Vagina (tissue), 2 donors: ENCODE measurements around the gene CD79A.

Experiments
- POLR2A ChIP-seq, 2 donors: fragments of 450-650 bp; IDR thresholded peaks; one replicate each; pipeline ENCODE4 v1.6.1; 2017; ENCODE audit warnings: antibody characterized with exemption in 2 of 2, mild to moderate bottlenecking in 2 of 2, moderate library complexity in 2 of 2
- TF ChIP-seq, protein P1 (sequence below), 3 experiments: fragments of 450-650 bp in 2 of 3; fragments of 200-600 bp in 1 of 3; sonication (generic) in 1 of 3; IDR thresholded peaks; one replicate each; pipeline ENCODE4 v1.5.1; 2017 to 2019; ENCODE audit warnings: antibody characterized with exemption in 3 of 3, mild to moderate bottlenecking in 2 of 3, moderate library complexity in 2 of 3

DNA sequence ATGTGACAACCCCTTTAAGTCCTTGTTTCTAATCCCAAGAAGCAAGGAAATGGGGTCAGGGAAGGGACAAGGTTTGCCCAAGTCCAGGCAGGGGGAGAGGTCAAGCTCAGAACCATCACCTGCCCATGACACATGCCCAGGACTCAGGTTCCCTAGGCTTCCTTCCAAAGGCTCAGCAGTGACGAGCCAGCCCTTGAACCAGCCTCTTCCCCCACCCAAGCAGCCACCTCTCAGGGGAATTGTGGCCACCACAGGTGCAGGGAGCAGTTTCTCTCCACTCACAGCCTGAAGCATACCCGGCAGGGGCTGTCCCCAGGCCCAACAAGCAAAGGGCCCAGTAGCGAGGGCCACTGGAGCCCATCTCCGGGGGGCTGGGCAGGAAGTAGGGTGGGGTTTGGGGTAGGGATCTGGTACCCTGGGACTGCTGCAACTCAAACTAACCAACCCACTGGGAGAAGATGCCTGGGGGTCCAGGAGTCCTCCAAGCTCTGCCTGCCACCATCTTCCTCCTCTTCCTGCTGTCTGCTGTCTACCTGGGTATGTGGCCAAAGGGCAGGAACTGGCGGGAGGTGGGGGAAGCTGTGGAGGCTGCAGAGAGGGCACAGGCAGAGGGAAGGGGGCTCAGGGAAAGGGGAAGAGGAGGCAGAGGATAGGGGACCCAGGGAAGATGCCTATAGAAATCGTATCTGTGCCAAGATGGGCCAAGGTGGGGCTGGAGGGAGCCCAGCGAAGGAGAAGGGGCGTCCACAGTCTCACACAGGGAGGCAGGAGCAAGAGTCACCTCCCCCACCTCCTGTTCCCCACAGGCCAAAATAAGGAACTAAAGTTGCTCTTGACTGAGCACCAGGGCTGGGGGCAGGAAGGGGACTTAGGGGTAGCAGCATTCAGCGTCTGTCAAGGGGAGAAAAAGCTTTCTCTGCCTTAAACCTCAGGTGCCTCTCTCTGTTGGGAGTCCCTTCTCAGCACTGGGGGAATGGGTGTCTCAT lies at the start of gene CD79A:
- TF ChIP-seq, protein P1, sequence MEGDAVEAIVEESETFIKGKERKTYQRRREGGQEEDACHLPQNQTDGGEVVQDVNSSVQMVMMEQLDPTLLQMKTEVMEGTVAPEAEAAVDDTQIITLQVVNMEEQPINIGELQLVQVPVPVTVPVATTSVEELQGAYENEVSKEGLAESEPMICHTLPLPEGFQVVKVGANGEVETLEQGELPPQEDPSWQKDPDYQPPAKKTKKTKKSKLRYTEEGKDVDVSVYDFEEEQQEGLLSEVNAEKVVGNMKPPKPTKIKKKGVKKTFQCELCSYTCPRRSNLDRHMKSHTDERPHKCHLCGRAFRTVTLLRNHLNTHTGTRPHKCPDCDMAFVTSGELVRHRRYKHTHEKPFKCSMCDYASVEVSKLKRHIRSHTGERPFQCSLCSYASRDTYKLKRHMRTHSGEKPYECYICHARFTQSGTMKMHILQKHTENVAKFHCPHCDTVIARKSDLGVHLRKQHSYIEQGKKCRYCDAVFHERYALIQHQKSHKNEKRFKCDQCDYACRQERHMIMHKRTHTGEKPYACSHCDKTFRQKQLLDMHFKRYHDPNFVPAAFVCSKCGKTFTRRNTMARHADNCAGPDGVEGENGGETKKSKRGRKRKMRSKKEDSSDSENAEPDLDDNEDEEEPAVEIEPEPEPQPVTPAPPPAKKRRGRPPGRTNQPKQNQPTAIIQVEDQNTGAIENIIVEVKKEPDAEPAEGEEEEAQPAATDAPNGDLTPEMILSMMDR (IDR thresholded peaks at IDR 0.05) = no peak
- no peak for TF ChIP-seq POLR2A (IDR thresholded peaks at IDR 0.05)
